ENCODE measurements around the gene RAMP1.
"Not testable (repeated sequence)": the region's sequence is repeated elsewhere in the genome, so short reads cannot be mapped to it uniquely, and the experiment has no call there.

The RAMP1 gene

GRCh38 chr2:237940828-237941227, 81.4 kb downstream of the RAMP1 start:
- no peak for TF ChIP-seq CTCF (IDR thresholded peaks at IDR 0.05; ENCODE audit: insufficient read depth, low read depth, low read length, missing control alignments)
- DNase-seq (ENCODE audit: low read depth), result no peak
- H3K4me3 ChIP-seq (ENCODE audit: low read length), result no peak overlapping the region

- no peak for TF ChIP-seq CTCF (IDR thresholded peaks at IDR 0.05; ENCODE audit: insufficient read depth, low read depth, low read length, missing control alignments)
- DNase-seq (ENCODE audit: low read depth), result no peak
- H3K4me3 ChIP-seq (ENCODE audit: low read length), result no peak overlapping the region
These were observed 81.8 kb downstream of the RAMP1 start for GRCh38 chr2:237941239-237941638.

GRCh38 chr2:237942513-237942899, 83.1 kb downstream of the RAMP1 start:
- TF ChIP-seq CTCF (IDR thresholded peaks at IDR 0.05; ENCODE audit: insufficient read depth, low read depth, low read length, missing control alignments), result no peak
- no peak overlapping the region for H3K4me3 ChIP-seq (ENCODE audit: low read length)
- DNase-seq (ENCODE audit: low read depth), result no peak

- no peak for TF ChIP-seq CTCF (IDR thresholded peaks at IDR 0.05; ENCODE audit: insufficient read depth, low read depth, low read length, missing control alignments)
- no peak overlapping the region for H3K4me3 ChIP-seq (ENCODE audit: low read length)
- no peak for DNase-seq (ENCODE audit: low read depth)
These were observed 84.1 kb downstream of the RAMP1 start for GRCh38 chr2:237943395-237944094.

- TF ChIP-seq CTCF (IDR thresholded peaks at IDR 0.05; ENCODE audit: insufficient read depth, low read depth, low read length, missing control alignments), result no peak
These were observed 84.9 kb downstream of the RAMP1 start for GRCh38 chr2:237944302-237944701.

GRCh38 chr2:237946423-237946822, 87.0 kb downstream of the RAMP1 start:
- TF ChIP-seq CTCF (IDR thresholded peaks at IDR 0.05; ENCODE audit: insufficient read depth, low read depth, low read length, missing control alignments), result no peak
- no peak for DNase-seq (ENCODE audit: low read depth)
- H3K4me3 ChIP-seq (ENCODE audit: low read length), result no peak overlapping the region

More at GRCh38 chr2:237944302-237944701, 84.9 kb downstream of the RAMP1 start:
- no peak overlapping the region for H3K4me3 ChIP-seq (ENCODE audit: low read length)
- DNase-seq (ENCODE audit: low read depth), result no peak

- not testable (repeated sequence) for DNase-seq (ENCODE audit: low read depth); H3K4me3 ChIP-seq (ENCODE audit: low read length)
These were observed 91.9 kb downstream of the RAMP1 start for GRCh38 chr2:237951354-237951753.

Data from epithelial cell of esophagus (primary cell).